HepG2 (cell line): ENCODE data around the gene FKBP10. TPM values are rescaled to one million over a fixed set of nuclear protein-coding genes. Genes with fewer than 3 reads are reported as not detected.

Experiments
- ARNT2 ChIP-seq: sonication (generic); formaldehyde crosslinking; IDR thresholded peaks from 2 replicates; pipeline ENCODE4 v1.8.0; 2022; ENCODE audit warnings: mild to moderate bottlenecking, low read depth, missing genetic modification reagents, moderate library complexity
- CC2D1A ChIP-seq: sonication (generic); formaldehyde crosslinking; IDR thresholded peaks from 2 replicates; pipeline ENCODE4 v1.8.1; 2023; ENCODE audit warnings: mild to moderate bottlenecking, missing genetic modification reagents
- E2F1 ChIP-seq: sonication (generic); formaldehyde crosslinking; IDR thresholded peaks from 2 replicates; pipeline ENCODE4 v1.5.0; 2020; ENCODE audit warnings: missing genetic modification reagents
- IRX3 ChIP-seq: sonication (generic); formaldehyde crosslinking; IDR thresholded peaks from 2 replicates; pipeline ENCODE4 v1.8.1; 2023; ENCODE audit warnings: mild to moderate bottlenecking, low read depth, missing genetic modification reagents, borderline replicate concordance
- KMT2B ChIP-seq: IDR thresholded peaks from 2 replicates; pipeline ENCODE4 v1.6.1; 2016; ENCODE audit warnings: missing genetic modification reagents, missing compliant biosample characterization
- MTA1 ChIP-seq: sonication (generic); formaldehyde crosslinking; IDR thresholded peaks from 2 replicates; pipeline ENCODE4 v1.4.0; 2020; ENCODE audit warnings: missing genetic modification reagents, mild to moderate bottlenecking, borderline replicate concordance
- NFYC ChIP-seq: IDR thresholded peaks from 2 replicates; pipeline ENCODE4 v1.6.1; 2016; ENCODE audit warnings: missing genetic modification reagents, missing compliant biosample characterization
- RARA ChIP-seq: IDR thresholded peaks from 2 replicates; pipeline ENCODE4 v1.6.1; 2016; ENCODE audit warnings: missing genetic modification reagents, missing compliant biosample characterization
- SMAD3 ChIP-seq: sonication (generic); formaldehyde crosslinking; IDR thresholded peaks from 2 replicates; pipeline ENCODE4 v1.4.0; 2020; ENCODE audit warnings: missing genetic modification reagents
- SNAPC2 ChIP-seq: sonication (generic); formaldehyde crosslinking; IDR thresholded peaks from 2 replicates; pipeline ENCODE4 v1.8.1; 2022; ENCODE audit warnings: mild to moderate bottlenecking, missing genetic modification reagents
- SNAPC5 ChIP-seq: sonication (generic); formaldehyde crosslinking; IDR thresholded peaks from 2 replicates; pipeline ENCODE4 v1.8.1; 2023; ENCODE audit warnings: mild to moderate bottlenecking, missing genetic modification reagents, borderline replicate concordance
- TMF1 ChIP-seq: sonication (generic); formaldehyde crosslinking; IDR thresholded peaks from 2 replicates; pipeline ENCODE4 v1.8.1; 2022; ENCODE audit warnings: low read depth, missing genetic modification reagents
- ZNF367 ChIP-seq: sonication (generic); formaldehyde crosslinking; IDR thresholded peaks from 2 replicates; pipeline ENCODE4 v1.4.0; 2020; ENCODE audit warnings: missing genetic modification reagents, borderline replicate concordance
- ZNF75D ChIP-seq: sonication (generic); formaldehyde crosslinking; IDR thresholded peaks from 2 replicates; pipeline ENCODE4 v1.8.1; 2023; ENCODE audit warnings: missing genetic modification reagents, mild to moderate bottlenecking, borderline replicate concordance
- ZNF788 ChIP-seq: sonication (generic); formaldehyde crosslinking; IDR thresholded peaks from 2 replicates; pipeline ENCODE4 v1.5.0; 2020; ENCODE audit warnings: mild to moderate bottlenecking, missing genetic modification reagents, borderline replicate concordance
- ZSCAN22 ChIP-seq: sonication (generic); formaldehyde crosslinking; IDR thresholded peaks from 2 replicates; pipeline ENCODE4 v1.4.0; 2020; ENCODE audit warnings: mild to moderate bottlenecking, missing genetic modification reagents
- polyA plus RNA-seq, 8 experiments: library from polyadenylated mRNA; depleted of rRNA in 3 of 8; stranded (reverse) in 7 of 8; unstranded in 1 of 8; fragments of >200 nt; fragmentation: Illumina TruSeq in 4 of 8; extraction: Trizol in 4 of 8; gene quantifications; 2 replicates each; pipeline versions ENCODE4 v1.2.1 to v1.2.3, GENCODE V29; 2011 to 2016; ENCODE audit warnings: low read depth in 4 of 8, missing spikeins in 1 of 8, mixed read lengths in 1 of 8; ENCODE audit not compliant: insufficient read depth in 1 of 8
- total RNA-seq, 5 experiments: library from RNA; depleted of rRNA; stranded (reverse); fragments of >200 nt; fragmentation: Illumina TruSeq; extraction: Trizol; gene quantifications; 2 replicates each; pipeline ENCODE4 v1.2.3, GENCODE V29; 2016; ENCODE audit warnings: low read depth in 1 of 5
- TF ChIP-seq, protein P1 (sequence below): sonication (generic); formaldehyde crosslinking; IDR thresholded peaks from 2 replicates; pipeline ENCODE4 v1.4.0; 2020; ENCODE audit warnings: missing genetic modification reagents
- TF ChIP-seq, protein P2 (sequence below): sonication (generic); formaldehyde crosslinking; IDR thresholded peaks from 2 replicates; pipeline ENCODE4 v1.8.0; 2022; ENCODE audit warnings: mild to moderate bottlenecking, missing genetic modification reagents, moderate library complexity

Gene FKBP10
- total and polyA plus RNA-seq, 2 of the 13 experiments (the other 11 are each of a cell fraction or from before 2014, with no cell fraction given), result 149 to 573 TPM

DNA sequence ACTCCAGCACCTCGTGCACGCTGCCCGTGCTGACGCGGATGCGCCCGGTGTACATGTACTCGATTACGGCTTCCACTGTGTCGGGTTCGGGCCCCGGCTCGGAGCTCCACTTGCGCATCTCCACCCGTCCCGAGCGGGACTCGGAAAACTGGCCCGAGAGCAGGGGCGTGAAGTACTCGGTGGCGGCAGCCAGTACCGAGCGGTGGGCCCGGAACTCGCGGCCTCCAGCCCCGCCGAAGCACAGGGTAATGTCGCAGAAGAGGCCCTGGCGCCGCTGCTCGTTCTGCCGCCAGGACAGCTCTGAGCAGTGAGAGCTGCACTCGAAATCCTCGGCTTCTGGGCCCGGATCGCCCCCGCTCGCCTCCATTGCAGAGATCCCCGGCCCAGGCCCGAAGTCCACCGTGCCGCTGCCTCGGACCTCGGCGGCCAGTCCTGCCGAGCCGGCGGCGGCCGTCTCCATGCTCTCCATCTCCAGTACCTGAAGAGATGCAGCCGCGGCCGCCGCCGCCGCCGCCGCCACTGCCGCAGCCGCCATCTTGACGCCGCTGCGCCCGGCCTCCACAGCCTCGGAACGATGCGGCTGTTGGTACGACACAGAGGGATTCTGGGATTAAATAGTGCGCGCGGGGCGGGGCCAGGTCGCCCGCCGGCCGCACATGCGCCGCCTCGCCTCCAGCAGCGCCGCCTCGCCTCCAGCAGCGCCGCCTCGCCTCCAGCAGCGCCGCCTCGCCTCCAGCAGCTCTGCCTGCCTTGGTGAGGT, 52.2 kb downstream of the FKBP10 start, which contains the start of gene KLHL11 (continued):
- 0 out of 2 replicates have a peak, but pooled peaks have one; percentile 37 for TF ChIP-seq ZSCAN22 (CRISPR knock-in tag)
- peak; percentile 57 for TF ChIP-seq TMF1 (CRISPR knock-in tag)
- TF ChIP-seq, protein P1, sequence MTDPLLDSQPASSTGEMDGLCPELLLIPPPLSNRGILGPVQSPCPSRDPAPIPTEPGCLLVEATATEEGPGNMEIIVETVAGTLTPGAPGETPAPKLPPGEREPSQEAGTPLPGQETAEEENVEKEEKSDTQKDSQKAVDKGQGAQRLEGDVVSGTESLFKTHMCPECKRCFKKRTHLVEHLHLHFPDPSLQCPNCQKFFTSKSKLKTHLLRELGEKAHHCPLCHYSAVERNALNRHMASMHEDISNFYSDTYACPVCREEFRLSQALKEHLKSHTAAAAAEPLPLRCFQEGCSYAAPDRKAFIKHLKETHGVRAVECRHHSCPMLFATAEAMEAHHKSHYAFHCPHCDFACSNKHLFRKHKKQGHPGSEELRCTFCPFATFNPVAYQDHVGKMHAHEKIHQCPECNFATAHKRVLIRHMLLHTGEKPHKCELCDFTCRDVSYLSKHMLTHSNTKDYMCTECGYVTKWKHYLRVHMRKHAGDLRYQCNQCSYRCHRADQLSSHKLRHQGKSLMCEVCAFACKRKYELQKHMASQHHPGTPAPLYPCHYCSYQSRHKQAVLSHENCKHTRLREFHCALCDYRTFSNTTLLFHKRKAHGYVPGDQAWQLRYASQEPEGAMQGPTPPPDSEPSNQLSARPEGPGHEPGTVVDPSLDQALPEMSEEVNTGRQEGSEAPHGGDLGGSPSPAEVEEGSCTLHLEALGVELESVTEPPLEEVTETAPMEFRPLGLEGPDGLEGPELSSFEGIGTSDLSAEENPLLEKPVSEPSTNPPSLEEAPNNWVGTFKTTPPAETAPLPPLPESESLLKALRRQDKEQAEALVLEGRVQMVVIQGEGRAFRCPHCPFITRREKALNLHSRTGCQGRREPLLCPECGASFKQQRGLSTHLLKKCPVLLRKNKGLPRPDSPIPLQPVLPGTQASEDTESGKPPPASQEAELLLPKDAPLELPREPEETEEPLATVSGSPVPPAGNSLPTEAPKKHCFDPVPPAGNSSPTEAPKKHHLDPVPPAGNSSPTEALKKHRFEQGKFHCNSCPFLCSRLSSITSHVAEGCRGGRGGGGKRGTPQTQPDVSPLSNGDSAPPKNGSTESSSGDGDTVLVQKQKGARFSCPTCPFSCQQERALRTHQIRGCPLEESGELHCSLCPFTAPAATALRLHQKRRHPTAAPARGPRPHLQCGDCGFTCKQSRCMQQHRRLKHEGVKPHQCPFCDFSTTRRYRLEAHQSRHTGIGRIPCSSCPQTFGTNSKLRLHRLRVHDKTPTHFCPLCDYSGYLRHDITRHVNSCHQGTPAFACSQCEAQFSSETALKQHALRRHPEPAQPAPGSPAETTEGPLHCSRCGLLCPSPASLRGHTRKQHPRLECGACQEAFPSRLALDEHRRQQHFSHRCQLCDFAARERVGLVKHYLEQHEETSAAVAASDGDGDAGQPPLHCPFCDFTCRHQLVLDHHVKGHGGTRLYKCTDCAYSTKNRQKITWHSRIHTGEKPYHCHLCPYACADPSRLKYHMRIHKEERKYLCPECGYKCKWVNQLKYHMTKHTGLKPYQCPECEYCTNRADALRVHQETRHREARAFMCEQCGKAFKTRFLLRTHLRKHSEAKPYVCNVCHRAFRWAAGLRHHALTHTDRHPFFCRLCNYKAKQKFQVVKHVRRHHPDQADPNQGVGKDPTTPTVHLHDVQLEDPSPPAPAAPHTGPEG (CRISPR knock-in tag), result no peak
- TF ChIP-seq ZNF788 (CRISPR knock-in tag), result peak; percentile 78; the same call in 1 of the 2 replicates
- TF ChIP-seq IRX3 (CRISPR knock-in tag), result peak; percentile 54; the same call in 1 of the 2 replicates
- TF ChIP-seq, protein P2, sequence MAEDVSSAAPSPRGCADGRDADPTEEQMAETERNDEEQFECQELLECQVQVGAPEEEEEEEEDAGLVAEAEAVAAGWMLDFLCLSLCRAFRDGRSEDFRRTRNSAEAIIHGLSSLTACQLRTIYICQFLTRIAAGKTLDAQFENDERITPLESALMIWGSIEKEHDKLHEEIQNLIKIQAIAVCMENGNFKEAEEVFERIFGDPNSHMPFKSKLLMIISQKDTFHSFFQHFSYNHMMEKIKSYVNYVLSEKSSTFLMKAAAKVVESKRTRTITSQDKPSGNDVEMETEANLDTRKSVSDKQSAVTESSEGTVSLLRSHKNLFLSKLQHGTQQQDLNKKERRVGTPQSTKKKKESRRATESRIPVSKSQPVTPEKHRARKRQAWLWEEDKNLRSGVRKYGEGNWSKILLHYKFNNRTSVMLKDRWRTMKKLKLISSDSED (CRISPR knock-in tag), result peak; percentile 76; the same call in 1 of the 2 replicates
- TF ChIP-seq ZNF367 (CRISPR knock-in tag), result no peak
- peak; percentile 76 for TF ChIP-seq ARNT2 (CRISPR knock-in tag)
- TF ChIP-seq RARA (CRISPR knock-in tag), result no peak; the same call in 1 of the 2 replicates
- TF ChIP-seq KMT2B, result peak; percentile 83
- 0 out of 2 replicates have a peak, but pooled peaks have one; percentile 51 for TF ChIP-seq SNAPC5 (CRISPR knock-in tag)
- peak; percentile 84 for TF ChIP-seq MTA1 (CRISPR knock-in tag)
- TF ChIP-seq ZNF75D (CRISPR knock-in tag), result peak; percentile 41; the same call in 1 of the 2 replicates
- TF ChIP-seq CC2D1A (CRISPR knock-in tag), result no peak
- 0 out of 2 replicates have a peak, but pooled peaks have one; percentile 13 for TF ChIP-seq NFYC (CRISPR knock-in tag)
- no peak; the same call in none of the 2 replicates for TF ChIP-seq SMAD3
- TF ChIP-seq E2F1 (CRISPR knock-in tag), result no peak
- 0 out of 2 replicates have a peak, but pooled peaks have one; percentile 71 for TF ChIP-seq SNAPC2 (CRISPR knock-in tag)
